GM12875 (cell line): ENCODE results near the gene MBNL1.

Source experiments
- H3K4me3 ChIP-seq: one replicate; pipeline ENCODE4 v1.5.1; 2011; ENCODE audit warnings: low read depth, low read length, control low read depth
- CTCF ChIP-seq: IDR thresholded peaks from 2 replicates; pipeline ENCODE4 v1.5.1; 2011; ENCODE audit warnings: low read depth, mild to moderate bottlenecking, control low read depth, inconsistent platforms, low read length, moderate library complexity, borderline replicate concordance; ENCODE audit not compliant: insufficient read depth

MBNL1 gene

GRCh38 chr3:152345233-152345632, 76.5 kb downstream of the MBNL1 start:
- no peak for TF ChIP-seq CTCF

GRCh38 chr3:152346058-152346457, 77.3 kb downstream of the MBNL1 start:
- no peak for TF ChIP-seq CTCF
- H3K4me3 ChIP-seq, result no peak overlapping the region

More at GRCh38 chr3:152345233-152345632, 76.5 kb downstream of the MBNL1 start:
- H3K4me3 ChIP-seq, result no peak overlapping the region

- TF ChIP-seq CTCF, result no peak
These were observed 78.0 kb downstream of the MBNL1 start for GRCh38 chr3:152346740-152347139.

GRCh38 chr3:152348436-152349177, 79.9 kb downstream of the MBNL1 start:
- no peak for TF ChIP-seq CTCF
- H3K4me3 ChIP-seq, result no peak overlapping the region

More at GRCh38 chr3:152346740-152347139, 78.0 kb downstream of the MBNL1 start:
- H3K4me3 ChIP-seq, result no peak overlapping the region

- TF ChIP-seq CTCF, result no peak
- H3K4me3 ChIP-seq, result no peak overlapping the region
These were observed 80.7 kb downstream of the MBNL1 start for GRCh38 chr3:152349392-152349791.

- TF ChIP-seq CTCF, result no peak
- H3K4me3 ChIP-seq, result no peak overlapping the region
These were observed 81.4 kb downstream of the MBNL1 start for GRCh38 chr3:152350139-152350538.

- no peak overlapping the region for H3K4me3 ChIP-seq
- no peak for TF ChIP-seq CTCF
These were observed 82.0 kb downstream of the MBNL1 start for GRCh38 chr3:152350776-152351175.
